ENCODE results near the gene SHB.

The SHB gene

GRCh38 chr9:37880916-37881479 lies 188.0 kb downstream of the SHB start:
- no peak for DNase-seq

GRCh38 chr9:37876376-37876775 lies 192.7 kb downstream of the SHB start:
- no peak for DNase-seq

- no peak for DNase-seq
Measured at GRCh38 chr9:37873955-37874354, 195.1 kb downstream of the SHB start.

GRCh38 chr9:37870799-37871176 lies 198.2 kb downstream of the SHB start:
- no peak for DNase-seq

GRCh38 chr9:37870081-37870798 lies 198.8 kb downstream of the SHB start:
- DNase-seq = no peak
